Lung microvascular endothelial cell (primary cell): ENCODE measurements around the gene C6orf132. TPM values are rescaled to one million over a fixed set of nuclear protein-coding genes. Genes with fewer than 3 reads are reported as not detected.
"Not testable (repeated sequence)": the region's sequence is repeated elsewhere in the genome, so short reads cannot be mapped to it uniquely, and the experiment has no call there.

ENCODE experiments used
- DNase-seq, 2 donors: peaks; one replicate each; pipeline versions ENCODE4 v3.0.0 to v3.0.0-alpha.2; 2010; ENCODE audit warnings: low read depth in 2 of 2
- total RNA-seq: library from RNA; depleted of rRNA; stranded (reverse); fragments of >200 nt; gene quantifications from 2 replicates; pipeline ENCODE4 v1.2.1, GENCODE V29; 2014

The C6orf132 gene
- total RNA-seq: under 0.01 TPM in 2 replicates

GRCh38 chr6:42142118-42142835, at the start of gene C6orf132:
Gene C6orf132 (minus strand): TSS chr6:42142620. CDS start chr6:42142444, 176 bp downstream.
- peak in 1 of 2 donors; percentile 26 for DNase-seq

GRCh38 chr6:42190554-42191183, 48.2 kb upstream of the C6orf132 start:
- no peak for DNase-seq

- DNase-seq: no peak
Measured at GRCh38 chr6:42188406-42188805, 46.0 kb upstream of the C6orf132 start.

GRCh38 chr6:42185597-42185996, 43.2 kb upstream of the C6orf132 start:
- DNase-seq: no peak

- no peak for DNase-seq
Measured at GRCh38 chr6:42184475-42184874, 42.1 kb upstream of the C6orf132 start.

- DNase-seq: no peak
Measured at GRCh38 chr6:42182101-42182500, 39.7 kb upstream of the C6orf132 start.

- no peak for DNase-seq
Measured at GRCh38 chr6:42179945-42180313, 37.5 kb upstream of the C6orf132 start.

GRCh38 chr6:42179261-42179944, 37.0 kb upstream of the C6orf132 start:
- no peak for DNase-seq

GRCh38 chr6:42177514-42178364, 35.3 kb upstream of the C6orf132 start:
- DNase-seq: no peak

GRCh38 chr6:42176981-42177380, 34.6 kb upstream of the C6orf132 start:
- no peak for DNase-seq

- DNase-seq: peak; percentile 15 to 20
Measured at GRCh38 chr6:42175860-42176259, 33.4 kb upstream of the C6orf132 start.

- no peak for DNase-seq
Measured at GRCh38 chr6:42173101-42173500, 30.7 kb upstream of the C6orf132 start, which contains the start of gene GUCA1A. Gene GUCA1A (plus strand): TSS chr6:42173364. CDS start chr6:42173614, 250 bp downstream.

GRCh38 chr6:42171813-42172581, 29.6 kb upstream of the C6orf132 start:
- DNase-seq: no peak

- DNase-seq: not testable (repeated sequence)
Measured at GRCh38 chr6:42169780-42170179, 27.4 kb upstream of the C6orf132 start.

- no peak for DNase-seq
Measured at GRCh38 chr6:42168650-42169049, 26.2 kb upstream of the C6orf132 start.

- DNase-seq: peak; percentile 69 to 77
Measured at GRCh38 chr6:42166444-42167141, 24.2 kb upstream of the C6orf132 start.

- DNase-seq: no peak
Measured at GRCh38 chr6:42165016-42165415, 22.6 kb upstream of the C6orf132 start.

- DNase-seq: no peak
Measured at GRCh38 chr6:42163981-42164380, 21.6 kb upstream of the C6orf132 start.

- no peak for DNase-seq
Measured at GRCh38 chr6:42162812-42163211, 20.4 kb upstream of the C6orf132 start.

GRCh38 chr6:42162384-42162783, 20.0 kb upstream of the C6orf132 start:
- DNase-seq: no peak
